ENCODE data around the gene ICA1L.

GRCh38 chr2:202790676-202791075 lies 80.9 kb downstream of the ICA1L start:
- TF ChIP-seq SUZ12 (IDR thresholded peaks at IDR 0.05; ENCODE audit: extremely low read depth, insufficient read depth, insufficient read length) (no peak), ZNF274 (IDR thresholded peaks at IDR 0.05; ENCODE audit: low read depth, low read length) (no peak), YY1 (IDR thresholded peaks at IDR 0.05; ENCODE audit: insufficient read depth, insufficient read length) (no peak)
